A549 (cell line): ENCODE results near the gene TBC1D12. TPM values are rescaled to one million over a fixed set of nuclear protein-coding genes. Genes with fewer than 3 reads are reported as not detected.

Experiments
- ATAC-seq, 2 experiments: fragments of 200-7000 bp in 1 of 2; fragments of >200 bp in 1 of 2; cut with Nextera tagmentation in 1 of 2; cut with Tn5 transposase in 1 of 2; 3 replicates each; pipeline versions ENCODE4 v1.8.0 to v1.9.1; 2018 to 2020; ENCODE audit warnings: mild to moderate bottlenecking in 1 of 2, moderate library complexity in 1 of 2
- CTCF ChIA-PET: fragments of 300-600 bp; sonication (Branson Sonifier 250); formaldehyde crosslinking; extraction: SDS; loops from one replicate; lab custom pipeline; 2021; ENCODE audit warnings: antibody characterized with exemption, inconsistent platforms; lab: Yijun Ruan, JAX
- POLR2A ChIA-PET: fragments of 350-600 bp; formaldehyde crosslinking; extraction: SDS; loops from one replicate; lab custom pipeline; 2021; ENCODE audit warnings: antibody characterized with exemption, inconsistent platforms; lab: Yijun Ruan, JAX
- DNase-seq, 2 experiments: peaks; one replicate each; pipeline versions ENCODE4 v3.0.0 to v3.0.0-alpha.2; 2011 to 2016; ENCODE audit warnings: low read depth in 1 of 2, low spot score in 1 of 2
- FAIRE-seq: peaks from 2 replicates; lab custom pipeline; 2011; peaks lifted over from hg19 to GRCh38; lab: Jason Lieb, UNC
- H3K27ac ChIP-seq, 2 experiments: fragments of >200 bp; sonication (Bioruptor Twin); formaldehyde crosslinking; 3 replicates each; pipeline ENCODE4 v1.5.1; 2016 to 2017
- H3K4me1 ChIP-seq: fragments of >200 bp; sonication (Bioruptor Twin); formaldehyde crosslinking; 3 replicates; pipeline ENCODE4 v1.6.1; 2016
- H3K4me2 ChIP-seq: fragments of >200 bp; sonication (Bioruptor Twin); formaldehyde crosslinking; 3 replicates; pipeline ENCODE4 v1.6.1; 2016
- H3K4me3 ChIP-seq: fragments of >200 bp; sonication (Bioruptor Twin); formaldehyde crosslinking; 3 replicates; pipeline ENCODE4 v1.5.1; 2016
- H3K9me3 ChIP-seq: fragments of >200 bp; sonication (Bioruptor Twin); formaldehyde crosslinking; 3 replicates; pipeline ENCODE4 v1.6.1; 2016
- CBX2 ChIP-seq: fragments of 200-600 bp; sonication (generic); IDR thresholded peaks from 2 replicates; pipeline ENCODE4 v1.6.1; 2016; ENCODE audit warnings: low read depth, mild to moderate bottlenecking, borderline replicate concordance
- CEBPB ChIP-seq, 2 experiments: fragments of >200 bp in 1 of 2; sonication (Bioruptor Twin) in 1 of 2; formaldehyde crosslinking in 1 of 2; IDR thresholded peaks; 2 replicates each; pipeline ENCODE4 v1.6.1; 2012 to 2016
- CHD2 ChIP-seq: fragments of 150-350 bp; IDR thresholded peaks from 2 replicates; pipeline ENCODE4 v1.6.1; 2014; ENCODE audit warnings: low read length; ENCODE audit not compliant: partially characterized antibody
- CHD4 ChIP-seq: fragments of 200-600 bp; sonication (generic); IDR thresholded peaks from 2 replicates; pipeline ENCODE4 v1.6.1; 2016; ENCODE audit warnings: antibody characterized with exemption, mild to moderate bottlenecking, borderline replicate concordance
- EHF ChIP-seq: fragments of 250-450 bp; sonication (Bioruptor Pico); IDR thresholded peaks from 2 replicates; pipeline ENCODE4 v1.5.0; 2020; ENCODE audit warnings: mild to moderate bottlenecking
- ESRRA ChIP-seq: fragments of 150-350 bp; IDR thresholded peaks from 2 replicates; pipeline ENCODE4 v1.6.1; 2014; ENCODE audit warnings: mild to moderate bottlenecking, low read length, borderline replicate concordance
- FOSB ChIP-seq: fragments of 250-450 bp; sonication (Bioruptor Pico); IDR thresholded peaks from 2 replicates; pipeline ENCODE4 v1.5.0; 2020; ENCODE audit warnings: mild to moderate bottlenecking, moderate library complexity
- GATA3 ChIP-seq: IDR thresholded peaks from 2 replicates; pipeline ENCODE4 v1.6.1; 2012; ENCODE audit warnings: borderline replicate concordance
- HDAC2 ChIP-seq: fragments of 200-600 bp; sonication (generic); IDR thresholded peaks from 2 replicates; pipeline ENCODE4 v1.6.1; 2016
- HEYL ChIP-seq: fragments of 250-450 bp; sonication (Bioruptor Pico); IDR thresholded peaks from 2 replicates; pipeline ENCODE4 v1.8.0; 2021; ENCODE audit warnings: mild to moderate bottlenecking, moderate library complexity
- HOXA7 ChIP-seq: fragments of 250-450 bp; sonication (Bioruptor Pico); IDR thresholded peaks from 2 replicates; pipeline ENCODE4 v1.5.0; 2020; ENCODE audit warnings: mild to moderate bottlenecking, moderate library complexity
- JUN ChIP-seq, 2 experiments: fragments of >200 bp; sonication (Bioruptor Twin); formaldehyde crosslinking; IDR thresholded peaks; 2 replicates in 1 of 2; 3 replicates in 1 of 2; pipeline ENCODE4 v1.6.1; 2016 to 2017
- KDM1A ChIP-seq: fragments of 200-600 bp; sonication (generic); IDR thresholded peaks from 2 replicates; pipeline ENCODE4 v1.6.1; 2016; ENCODE audit warnings: low read depth, mild to moderate bottlenecking
- KDM5A ChIP-seq: fragments of 200-600 bp; sonication (generic); IDR thresholded peaks from 2 replicates; pipeline ENCODE4 v1.6.1; 2016; ENCODE audit warnings: antibody characterized with exemption, mild to moderate bottlenecking
- NPAS2 ChIP-seq: fragments of 250-450 bp; sonication (Bioruptor Pico); IDR thresholded peaks from 2 replicates; pipeline ENCODE4 v1.8.0; 2022; ENCODE audit warnings: mild to moderate bottlenecking, moderate library complexity, borderline replicate concordance
- NR3C1 ChIP-seq: fragments of >200 bp; sonication (Bioruptor Twin); formaldehyde crosslinking; IDR thresholded peaks from 3 replicates; pipeline ENCODE4 v1.6.1; 2017
- PHF8 ChIP-seq: fragments of 200-600 bp; sonication (generic); IDR thresholded peaks from 2 replicates; pipeline ENCODE4 v1.6.1; 2016; ENCODE audit warnings: low read depth, mild to moderate bottlenecking, antibody characterized with exemption, moderate library complexity, borderline replicate concordance
- POLR2A ChIP-seq: IDR thresholded peaks from 2 replicates; pipeline ENCODE4 v1.6.1; 2012; ENCODE audit warnings: mild to moderate bottlenecking, low read length
- POLR2AphosphoS2 ChIP-seq: conservative IDR thresholded peaks from 2 replicates; pipeline ENCODE4 v1.6.1; 2012; ENCODE audit warnings: low read length, improper control_type of control experiment, inconsistent platforms
- RARB ChIP-seq: fragments of 250-450 bp; sonication (Bioruptor Pico); IDR thresholded peaks from 2 replicates; pipeline ENCODE4 v1.8.0; 2021; ENCODE audit warnings: mild to moderate bottlenecking, moderate library complexity
- RCOR1 ChIP-seq: fragments of 150-350 bp; IDR thresholded peaks from 2 replicates; pipeline ENCODE4 v1.6.1; 2014; ENCODE audit warnings: antibody characterized with exemption, low read length, low read depth
- RFX5 ChIP-seq: fragments of 450-650 bp; IDR thresholded peaks from 2 replicates; pipeline ENCODE4 v1.7.1; 2014; ENCODE audit warnings: antibody characterized with exemption, mild to moderate bottlenecking, moderate library complexity
- RNF2 ChIP-seq: fragments of 200-600 bp; sonication (generic); IDR thresholded peaks from 2 replicates; pipeline ENCODE4 v1.6.1; 2016; ENCODE audit warnings: low read depth, mild to moderate bottlenecking, antibody characterized with exemption, moderate library complexity, borderline replicate concordance
- SREBF2 ChIP-seq: fragments of 450-650 bp; IDR thresholded peaks from 2 replicates; pipeline ENCODE4 v1.6.1; 2014; ENCODE audit warnings: mild to moderate bottlenecking, moderate library complexity
- WGBS: methylation state at CpG from one replicate; pipeline ENCODE4 v1.1.6; 2017; ENCODE audit errors: missing lambda C conversion rate; 5-methylcytosine and 5-hydroxymethylcytosine counted together
- polyA plus RNA-seq, 4 experiments: library from polyadenylated mRNA; depleted of rRNA in 3 of 4; stranded (reverse); fragments of >200 nt; fragmentation: RNase III in 1 of 4; extraction: RNeasy Plus Mini Kit Qiagen cat#74134 plus additional on column Dnase treatment in 1 of 4; gene quantifications; 2 replicates in 3 of 4; 3 replicates in 1 of 4; pipeline ENCODE4 v1.2.3, GENCODE V29; 2011 to 2017
- TF ChIP-seq, protein P1 (sequence below): fragments of 450-650 bp; IDR thresholded peaks from 2 replicates; pipeline ENCODE4 v1.6.1; 2014; ENCODE audit warnings: antibody characterized with exemption
- TF ChIP-seq, protein P2 (sequence below): fragments of >200 bp; sonication (Bioruptor Twin); formaldehyde crosslinking; IDR thresholded peaks from 3 replicates; pipeline ENCODE4 v1.6.1; 2016
- TF ChIP-seq, protein P3 (sequence below): fragments of >200 bp; sonication (Bioruptor Twin); formaldehyde crosslinking; IDR thresholded peaks from 2 replicates; pipeline ENCODE4 v1.6.1; 2016
- TF ChIP-seq, protein P4 (sequence below): IDR thresholded peaks from 2 replicates; pipeline ENCODE4 v1.6.1; 2012
- TF ChIP-seq, protein P5 (sequence below): fragments of 250-450 bp; sonication (Bioruptor Pico); IDR thresholded peaks from 2 replicates; pipeline ENCODE4 v1.5.0; 2021; ENCODE audit warnings: mild to moderate bottlenecking, moderate library complexity, borderline replicate concordance

Gene TBC1D12
- polyA plus RNA-seq, 2 of the 4 experiments (the other 2 are of a cell fraction): 4.4 to 5.7 TPM

DNA sequence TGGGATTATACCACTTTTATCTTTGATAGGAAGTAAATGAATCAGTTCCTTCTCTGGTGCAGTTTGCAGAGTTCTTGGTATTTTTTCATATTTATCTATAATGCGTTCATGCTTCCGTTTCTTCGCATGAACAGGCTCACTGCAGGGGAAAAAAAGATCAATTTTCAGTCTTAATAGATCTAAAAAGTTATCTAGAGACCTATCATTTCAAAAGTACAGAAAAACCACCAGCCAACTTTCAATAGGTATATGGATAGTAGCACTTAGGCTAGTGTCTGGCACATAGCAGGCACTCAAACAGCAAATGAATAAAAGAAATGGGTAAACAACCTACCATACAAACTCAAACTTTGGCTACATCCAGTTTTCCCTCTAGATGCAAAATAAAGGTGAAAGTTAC, 45.1 kb upstream of the TBC1D12 start:
- Histone ChIP-seq H3K4me2 (no peak overlapping the region), H3K4me3 (no peak overlapping the region), H3K4me1 (peaks cover 6% of the 10 kb centered on the region; the same call in 1 of the 3 replicates), H3K9me3 (no peaks in the 10 kb centered on the region), H3K27ac (no peak overlapping the region)
- no peak for ATAC-seq
- ChIA-PET POLR2A (no interaction called here), CTCF (interaction anchor here (1.2 kb wide), 1 partner anchor 87 kb away, joined by 5 read pairs; no protein-coding TSS in a partner anchor)
- no peak for FAIRE-seq
- TF ChIP-seq RFX5 (no peak), GATA3 (no peak), HOXA7 (CRISPR knock-in tag) (no peak), JUN (IDR thresholded peaks at IDR 0.05) (no peak), NPAS2 (CRISPR knock-in tag) (no peak), POLR2AphosphoS2 (no peak), RNF2 (no peak)
- TF ChIP-seq, protein P1, sequence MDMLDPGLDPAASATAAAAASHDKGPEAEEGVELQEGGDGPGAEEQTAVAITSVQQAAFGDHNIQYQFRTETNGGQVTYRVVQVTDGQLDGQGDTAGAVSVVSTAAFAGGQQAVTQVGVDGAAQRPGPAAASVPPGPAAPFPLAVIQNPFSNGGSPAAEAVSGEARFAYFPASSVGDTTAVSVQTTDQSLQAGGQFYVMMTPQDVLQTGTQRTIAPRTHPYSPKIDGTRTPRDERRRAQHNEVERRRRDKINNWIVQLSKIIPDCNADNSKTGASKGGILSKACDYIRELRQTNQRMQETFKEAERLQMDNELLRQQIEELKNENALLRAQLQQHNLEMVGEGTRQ: no peak
- WGBS: 95% methylated on average over 3 of the region's 3 CpGs
- DNase-seq: no peak

DNA sequence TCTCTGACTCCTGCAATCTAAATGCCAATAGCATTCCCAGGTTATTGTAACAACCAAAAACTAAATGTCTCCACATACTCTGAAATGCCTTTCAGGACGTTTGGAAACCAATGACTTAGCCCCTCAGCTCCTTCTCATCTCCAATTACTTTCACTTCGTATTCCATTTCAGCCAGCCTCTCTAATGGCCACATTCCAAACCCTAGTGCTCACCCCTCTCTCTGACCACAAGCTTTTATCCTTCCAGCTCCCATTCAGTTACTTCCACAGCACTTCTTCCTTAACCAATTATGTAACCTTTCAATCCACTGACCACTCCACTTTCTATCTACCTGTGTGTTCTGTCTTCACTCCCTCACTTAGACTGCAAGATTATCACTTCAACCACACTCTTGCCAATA, 43.9 kb upstream of the TBC1D12 start:
- no peak overlapping the region for H3K4me2 ChIP-seq
- H3K27ac ChIP-seq: no peak overlapping the region
- ATAC-seq (no peak), DNase-seq (no peak), FAIRE-seq (no peak)
- ChIA-PET POLR2A (no interaction called here), CTCF (interaction anchor here (1.1 to 1.2 kb wide), 2 partner anchors 86 to 442 kb away, joined by 3 to 5 read pairs; no protein-coding TSS in a partner anchor)
- WGBS: 49% methylated on average over 2 of the region's 2 CpGs
- TF ChIP-seq FOSB (CRISPR knock-in tag) (no peak), HOXA7 (CRISPR knock-in tag) (no peak), EHF (CRISPR knock-in tag) (no peak), CBX2 (no peak), CHD4 (no peak), ESRRA (no peak), PHF8 (no peak), CHD2 (no peak), RARB (no peak), SREBF2 (no peak), HDAC2 (no peak), KDM5A (no peak)
- TF ChIP-seq, protein P2, sequence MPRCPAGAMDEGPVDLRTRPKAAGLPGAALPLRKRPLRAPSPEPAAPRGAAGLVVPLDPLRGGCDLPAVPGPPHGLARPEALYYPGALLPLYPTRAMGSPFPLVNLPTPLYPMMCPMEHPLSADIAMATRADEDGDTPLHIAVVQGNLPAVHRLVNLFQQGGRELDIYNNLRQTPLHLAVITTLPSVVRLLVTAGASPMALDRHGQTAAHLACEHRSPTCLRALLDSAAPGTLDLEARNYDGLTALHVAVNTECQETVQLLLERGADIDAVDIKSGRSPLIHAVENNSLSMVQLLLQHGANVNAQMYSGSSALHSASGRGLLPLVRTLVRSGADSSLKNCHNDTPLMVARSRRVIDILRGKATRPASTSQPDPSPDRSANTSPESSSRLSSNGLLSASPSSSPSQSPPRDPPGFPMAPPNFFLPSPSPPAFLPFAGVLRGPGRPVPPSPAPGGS: no peak
- no peaks in the 10 kb centered on the region for H3K9me3 ChIP-seq
- no peak overlapping the region for H3K4me3 ChIP-seq
- H3K4me1 ChIP-seq: peaks cover 6% of the 10 kb centered on the region; the same call in 1 of the 3 replicates

DNA sequence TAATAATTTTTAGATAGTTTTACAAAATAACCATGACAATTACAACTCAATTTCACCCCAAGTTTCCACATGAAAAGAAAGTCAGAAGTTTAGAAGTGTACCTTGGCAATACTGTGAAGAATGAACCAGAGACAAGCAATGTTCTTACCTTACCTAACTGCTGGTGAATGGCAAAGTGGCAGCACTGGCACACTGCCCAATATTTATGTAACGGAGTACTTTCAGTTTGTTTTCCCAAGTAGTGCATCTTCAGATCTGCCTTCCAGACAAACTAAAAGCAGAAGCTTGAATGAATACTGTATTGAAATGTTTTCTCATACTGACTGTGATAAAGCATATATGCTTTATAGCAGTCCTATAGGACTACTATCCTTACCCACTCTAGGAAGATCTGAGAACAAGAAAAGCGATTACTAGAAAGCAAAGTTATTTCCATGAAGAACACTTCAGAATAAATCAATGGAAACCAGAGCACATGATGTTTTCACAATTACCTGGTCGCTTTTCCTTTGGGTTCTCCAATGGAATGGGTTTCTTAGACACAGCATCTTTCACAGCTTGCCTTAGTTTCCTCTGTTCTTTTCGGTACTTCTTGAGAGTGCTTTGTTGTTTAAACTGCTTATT, 41.1 kb upstream of the TBC1D12 start:
- FAIRE-seq (no peak), ATAC-seq (no peak), DNase-seq (peak in 1 of 2 experiments; percentile 21)
- Histone ChIP-seq H3K9me3 (no peaks in the 10 kb centered on the region), H3K4me3 (peak overlapping the region; percentile 75), H3K4me2 (peak overlapping the region; percentile 80), H3K4me1 (peaks cover 6% of the 10 kb centered on the region; the same call in 1 of the 3 replicates), H3K27ac (no peak overlapping the region; a peak in 1 of 6 replicates)
- ChIA-PET CTCF (interaction anchor here (1.5 to 2.6 kb wide), 3 partner anchors 11 to 74 kb away, joined by 3 to 7 read pairs (median 5); no protein-coding TSS in a partner anchor), POLR2A (no interaction called here)
- WGBS: 59% methylated on average over 4 of the region's 4 CpGs
- no peak for TF ChIP-seq POLR2A
- no peak for TF ChIP-seq NR3C1
- TF ChIP-seq, protein P3, sequence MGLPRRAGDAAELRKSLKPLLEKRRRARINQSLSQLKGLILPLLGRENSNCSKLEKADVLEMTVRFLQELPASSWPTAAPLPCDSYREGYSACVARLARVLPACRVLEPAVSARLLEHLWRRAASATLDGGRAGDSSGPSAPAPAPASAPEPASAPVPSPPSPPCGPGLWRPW: no peak
- TF ChIP-seq PHF8: no peak
- no peak for TF ChIP-seq HDAC2
- TF ChIP-seq HEYL (CRISPR knock-in tag): no peak
- TF ChIP-seq, protein P4, sequence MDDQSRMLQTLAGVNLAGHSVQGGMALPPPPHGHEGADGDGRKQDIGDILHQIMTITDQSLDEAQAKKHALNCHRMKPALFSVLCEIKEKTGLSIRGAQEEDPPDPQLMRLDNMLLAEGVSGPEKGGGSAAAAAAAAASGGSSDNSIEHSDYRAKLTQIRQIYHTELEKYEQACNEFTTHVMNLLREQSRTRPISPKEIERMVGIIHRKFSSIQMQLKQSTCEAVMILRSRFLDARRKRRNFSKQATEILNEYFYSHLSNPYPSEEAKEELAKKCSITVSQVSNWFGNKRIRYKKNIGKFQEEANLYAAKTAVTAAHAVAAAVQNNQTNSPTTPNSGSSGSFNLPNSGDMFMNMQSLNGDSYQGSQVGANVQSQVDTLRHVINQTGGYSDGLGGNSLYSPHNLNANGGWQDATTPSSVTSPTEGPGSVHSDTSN: no peak
- no peak for TF ChIP-seq KDM1A
- TF ChIP-seq CHD4: no peak
- TF ChIP-seq CEBPB (IDR thresholded peaks at IDR 0.05): no peak
- no peak for TF ChIP-seq EHF (CRISPR knock-in tag)
- TF ChIP-seq, protein P1: no peak
- TF ChIP-seq FOSB (CRISPR knock-in tag): no peak
- TF ChIP-seq, protein P5, sequence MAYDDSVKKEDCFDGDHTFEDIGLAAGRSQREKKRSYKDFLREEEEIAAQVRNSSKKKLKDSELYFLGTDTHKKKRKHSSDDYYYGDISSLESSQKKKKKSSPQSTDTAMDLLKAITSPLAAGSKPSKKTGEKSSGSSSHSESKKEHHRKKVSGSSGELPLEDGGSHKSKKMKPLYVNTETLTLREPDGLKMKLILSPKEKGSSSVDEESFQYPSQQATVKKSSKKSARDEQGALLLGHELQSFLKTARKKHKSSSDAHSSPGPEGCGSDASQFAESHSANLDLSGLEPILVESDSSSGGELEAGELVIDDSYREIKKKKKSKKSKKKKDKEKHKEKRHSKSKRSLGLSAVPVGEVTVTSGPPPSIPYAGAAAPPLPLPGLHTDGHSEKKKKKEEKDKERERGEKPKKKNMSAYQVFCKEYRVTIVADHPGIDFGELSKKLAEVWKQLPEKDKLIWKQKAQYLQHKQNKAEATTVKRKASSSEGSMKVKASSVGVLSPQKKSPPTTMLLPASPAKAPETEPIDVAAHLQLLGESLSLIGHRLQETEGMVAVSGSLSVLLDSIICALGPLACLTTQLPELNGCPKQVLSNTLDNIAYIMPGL (CRISPR knock-in tag): no peak
- no peak for TF ChIP-seq RCOR1
- no peak for TF ChIP-seq CHD2
